Activated CD8-positive, alpha-beta memory T cell treated with anti-CD3 and anti-CD28 coated beads, Interleukin-2, amount 50 U/mL, for 24 hours (primary cell): ENCODE measurements around the gene RRAGA.
"Not testable (repeated sequence)": the region's sequence is repeated elsewhere in the genome, so short reads cannot be mapped to it uniquely, and the experiment has no call there.

Experiments
- DNase-seq: peaks from one replicate; pipeline ENCODE4 v3.0.0-alpha.2; 2020; ENCODE audit errors: extremely low read depth

Gene RRAGA, protein sequence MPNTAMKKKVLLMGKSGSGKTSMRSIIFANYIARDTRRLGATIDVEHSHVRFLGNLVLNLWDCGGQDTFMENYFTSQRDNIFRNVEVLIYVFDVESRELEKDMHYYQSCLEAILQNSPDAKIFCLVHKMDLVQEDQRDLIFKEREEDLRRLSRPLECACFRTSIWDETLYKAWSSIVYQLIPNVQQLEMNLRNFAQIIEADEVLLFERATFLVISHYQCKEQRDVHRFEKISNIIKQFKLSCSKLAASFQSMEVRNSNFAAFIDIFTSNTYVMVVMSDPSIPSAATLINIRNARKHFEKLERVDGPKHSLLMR

DNA sequence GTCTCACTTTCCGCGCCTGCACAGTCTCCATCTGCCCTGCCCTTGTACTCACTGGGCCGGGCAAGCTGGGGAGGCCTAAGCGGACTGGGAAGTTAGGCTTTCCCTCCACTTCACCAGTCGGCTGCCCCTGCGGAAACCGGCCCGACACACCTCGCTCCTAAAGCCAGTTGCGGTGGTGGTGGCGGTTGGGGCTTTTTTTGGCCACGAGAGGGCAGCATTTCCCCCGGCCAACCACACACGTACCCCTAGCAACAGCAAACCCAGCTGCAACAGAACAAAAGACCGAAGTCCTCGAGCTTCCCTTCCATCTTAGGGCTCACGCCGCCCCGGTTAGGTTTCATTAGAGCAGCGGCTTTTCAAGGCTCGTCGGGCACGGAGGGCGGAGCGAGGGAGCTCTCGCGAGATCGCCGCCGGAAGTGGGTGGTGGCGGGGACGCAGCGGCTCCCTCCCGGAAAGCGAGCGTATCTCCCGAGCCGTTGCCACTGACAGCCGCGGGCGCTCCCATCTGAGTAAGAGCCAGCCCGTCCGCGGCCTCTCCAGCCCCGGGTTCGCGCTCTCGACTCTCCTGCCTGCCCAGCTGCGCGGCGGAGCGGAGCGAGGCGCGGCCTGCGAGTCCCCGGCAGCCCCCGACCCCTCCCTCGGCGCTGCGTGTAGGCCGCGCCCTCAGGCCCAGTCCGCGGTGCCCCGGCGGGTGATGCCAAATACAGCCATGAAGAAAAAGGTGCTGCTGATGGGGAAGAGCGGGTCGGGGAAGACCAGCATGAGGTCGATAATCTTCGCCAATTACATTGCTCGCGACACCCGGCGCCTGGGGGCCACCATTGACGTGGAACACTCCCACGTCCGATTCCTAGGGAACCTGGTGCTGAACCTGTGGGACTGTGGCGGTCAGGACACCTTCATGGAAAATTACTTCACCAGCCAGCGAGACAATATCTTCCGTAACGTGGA, at the start of gene RRAGA:
TSS of gene RRAGA (plus strand) at position 462 of the 951 bp plus-strand sequence. CDS start at position 695, 233 bp downstream.
- peak; percentile 81 for DNase-seq

GRCh38 chr9:19000133-19000532, 49.1 kb upstream of the RRAGA start:
- no peak for DNase-seq

DNA sequence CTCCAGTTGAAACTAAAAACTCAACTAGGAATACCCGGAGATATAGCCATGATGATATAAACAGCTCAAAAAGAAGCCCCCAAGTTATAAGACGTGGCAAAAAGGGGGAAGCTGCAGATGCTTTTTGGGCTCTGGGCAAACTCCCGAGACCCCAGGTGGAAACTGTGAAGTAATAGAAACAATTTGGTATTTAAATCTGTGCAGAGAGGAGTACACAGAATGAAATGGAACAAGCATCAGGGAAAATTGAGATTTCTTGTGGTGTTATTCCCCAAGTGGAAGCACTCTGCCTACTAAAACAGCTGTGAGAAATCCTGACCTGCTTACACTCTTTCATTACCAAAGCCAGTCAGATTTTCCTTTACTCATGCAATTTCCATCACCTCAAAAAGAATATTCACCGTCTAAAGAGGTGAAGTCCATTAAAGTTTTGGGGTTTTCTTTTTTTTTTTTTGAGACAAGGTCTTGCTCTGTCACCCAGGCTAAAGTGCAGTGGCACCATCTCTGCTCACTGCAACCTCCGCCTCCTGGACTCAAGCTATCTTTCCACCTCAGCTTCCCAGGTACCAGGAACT, 39.7 kb upstream of the RRAGA start:
- no peak for DNase-seq

DNA sequence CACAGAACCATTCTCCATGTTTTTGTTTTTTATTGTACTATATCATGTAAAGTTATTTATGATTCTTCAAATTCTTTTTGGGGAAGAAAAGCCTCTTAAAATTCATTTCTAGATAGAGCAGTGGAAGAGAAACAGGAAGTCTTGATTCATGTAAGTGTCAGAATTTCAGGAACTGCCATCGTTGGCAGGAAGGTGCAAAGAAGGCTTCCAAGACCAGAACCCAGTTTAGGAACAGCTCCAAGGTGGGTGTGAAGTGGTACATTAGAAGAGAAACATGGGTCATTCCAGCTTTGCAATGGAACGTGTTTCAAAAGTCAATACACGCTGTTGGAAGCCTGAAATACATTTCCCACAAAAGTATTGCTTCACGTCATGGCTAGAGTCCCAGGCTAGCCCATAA, 31.0 kb upstream of the RRAGA start:
- no peak for DNase-seq

DNA sequence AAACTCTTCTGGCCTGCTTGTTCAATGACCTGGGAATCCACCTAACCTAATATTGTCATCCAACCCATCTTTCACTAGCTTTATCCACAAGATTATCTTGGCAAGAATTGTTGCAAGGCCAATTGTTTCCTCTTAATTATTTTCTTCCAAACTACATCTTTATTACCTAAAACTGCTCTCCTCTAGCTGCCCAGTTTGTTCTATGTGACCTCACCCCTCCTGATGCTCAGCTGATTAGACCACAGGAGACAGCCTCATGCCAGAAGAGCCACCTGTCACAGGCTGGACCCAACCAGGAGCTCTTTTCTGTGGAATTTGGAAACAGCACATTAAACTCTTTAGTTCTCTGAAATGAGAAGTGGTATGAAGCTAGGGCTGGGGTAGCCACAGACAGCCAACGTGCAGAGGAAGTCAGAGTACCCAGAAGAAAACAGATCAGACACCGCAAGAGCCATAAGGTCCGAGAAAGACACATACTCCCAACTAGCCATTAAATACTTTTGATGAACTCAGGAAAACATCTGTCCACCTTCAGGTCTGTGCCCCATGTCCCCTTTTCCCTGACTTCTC, 28.3 kb upstream of the RRAGA start:
- no peak for DNase-seq

DNA sequence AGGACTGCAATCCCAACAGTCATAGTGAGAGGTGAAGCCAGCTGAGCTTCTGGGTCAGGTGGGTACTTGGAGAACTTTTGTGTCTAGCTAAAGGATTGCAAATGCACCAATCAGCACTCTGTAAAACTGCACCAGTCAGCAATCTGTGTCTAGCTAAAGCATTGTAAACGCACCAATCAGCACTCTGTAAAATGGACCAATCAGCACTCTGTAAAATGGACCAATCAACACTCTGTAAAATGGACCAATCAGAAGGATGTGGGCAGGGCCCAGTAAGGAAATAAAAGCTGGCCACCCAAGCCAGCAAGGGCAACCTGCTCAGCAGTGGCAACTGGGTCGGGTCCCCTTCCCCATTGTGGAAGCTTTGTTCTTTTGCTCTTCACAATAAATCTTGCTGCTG, 27.6 kb upstream of the RRAGA start:
- DNase-seq, result not testable (repeated sequence)

DNA sequence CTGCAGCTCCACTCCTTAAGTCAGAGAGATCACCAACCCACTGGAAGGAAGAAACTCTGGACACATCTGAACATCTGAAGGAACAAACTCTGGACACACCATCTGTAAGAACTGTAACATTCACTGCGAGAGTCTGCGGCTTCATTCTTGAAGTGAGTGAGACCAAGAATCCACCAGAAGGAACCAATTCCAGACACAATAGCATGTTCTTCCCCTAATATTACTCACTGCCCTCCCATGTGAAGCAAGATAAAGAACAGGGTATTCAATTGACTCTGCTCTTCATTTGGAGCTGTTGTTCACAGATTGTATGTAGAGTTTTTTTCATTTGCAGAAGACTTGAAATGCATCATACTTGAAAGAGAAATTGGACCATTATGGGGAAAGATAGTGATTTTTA, 27.0 kb upstream of the RRAGA start:
- no peak for DNase-seq

DNA sequence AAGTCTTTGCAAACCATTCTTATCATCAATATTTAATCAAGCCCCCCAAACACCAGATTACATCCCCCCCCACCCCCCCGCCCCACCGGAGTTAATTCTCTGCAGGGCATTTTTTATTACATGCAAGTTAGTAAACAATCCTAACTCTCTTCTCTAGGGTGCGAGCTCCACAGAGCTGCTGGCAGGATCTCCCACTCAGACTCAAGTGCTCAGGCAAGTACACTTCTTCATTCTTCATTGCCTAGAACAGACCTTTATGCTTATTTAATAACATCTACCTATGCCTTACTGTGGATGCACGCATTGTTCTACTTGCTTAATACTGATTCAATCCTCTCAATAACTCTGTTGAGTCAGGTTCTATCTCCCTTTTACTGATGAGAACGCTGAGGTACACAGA, 26.1 kb upstream of the RRAGA start:
- DNase-seq, result no peak

GRCh38 chr9:19026375-19026774, 22.9 kb upstream of the RRAGA start:
- no peak for DNase-seq

GRCh38 chr9:19027825-19028224, 21.4 kb upstream of the RRAGA start:
- no peak for DNase-seq

DNA sequence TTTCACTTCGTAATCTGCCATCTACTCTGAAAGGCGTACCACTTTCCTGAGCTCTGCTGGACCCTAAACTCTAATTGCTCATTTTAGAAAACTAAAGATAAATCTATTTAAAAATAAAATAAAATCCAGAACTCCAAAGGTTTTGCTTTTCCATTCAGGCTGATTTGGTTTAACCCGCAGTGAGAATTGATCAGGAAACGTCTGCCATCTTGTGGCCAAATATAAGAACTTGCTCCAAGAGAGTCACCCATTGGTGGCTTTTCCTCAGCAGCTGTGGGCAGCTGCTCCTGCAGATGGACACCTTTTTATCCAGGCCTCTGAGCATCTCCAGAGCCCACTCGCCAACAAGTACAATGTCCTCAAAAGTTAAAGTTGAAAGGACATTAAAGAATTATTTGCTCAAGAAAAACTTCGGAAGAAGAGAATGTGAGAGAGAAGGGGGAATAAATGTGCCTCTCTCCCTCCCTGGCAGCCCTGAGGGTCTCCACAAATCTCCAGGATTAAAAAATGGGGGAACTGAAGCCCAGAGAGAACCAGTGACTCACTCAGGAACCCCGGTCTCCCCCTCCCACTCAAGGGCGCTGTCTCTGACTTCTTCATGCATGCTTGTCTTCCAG, 20.3 kb upstream of the RRAGA start:
- no peak for DNase-seq

GRCh38 chr9:19030899-19031298, 18.3 kb upstream of the RRAGA start:
- no peak for DNase-seq

DNA sequence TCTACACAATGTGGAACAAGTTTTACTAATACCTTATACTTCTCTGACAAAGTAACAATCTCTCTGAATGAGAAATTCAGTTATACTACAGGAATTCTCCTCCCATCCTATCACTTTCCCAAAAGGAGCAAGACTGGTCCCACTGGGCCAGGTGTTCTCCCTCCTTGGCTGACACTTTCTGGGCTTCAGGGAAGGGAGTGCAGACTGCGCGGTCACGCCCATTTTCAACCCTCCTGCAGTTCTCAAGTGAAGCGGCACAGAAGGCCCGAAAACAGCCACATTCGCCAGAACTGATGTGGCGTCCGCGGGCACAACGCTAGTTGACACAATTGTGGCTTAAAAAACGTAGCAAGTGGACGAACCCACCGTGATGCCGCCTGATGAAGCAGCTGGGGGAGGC, 16.8 kb upstream of the RRAGA start:
- no peak for DNase-seq

- DNase-seq, result no peak
Measured at GRCh38 chr9:19033015-19033414, 16.2 kb upstream of the RRAGA start, which contains the start of gene SAXO1. SAXO1 (minus strand) TSS chr9:19033209; CDS start chr9:19032908, 301 bp downstream.

DNA sequence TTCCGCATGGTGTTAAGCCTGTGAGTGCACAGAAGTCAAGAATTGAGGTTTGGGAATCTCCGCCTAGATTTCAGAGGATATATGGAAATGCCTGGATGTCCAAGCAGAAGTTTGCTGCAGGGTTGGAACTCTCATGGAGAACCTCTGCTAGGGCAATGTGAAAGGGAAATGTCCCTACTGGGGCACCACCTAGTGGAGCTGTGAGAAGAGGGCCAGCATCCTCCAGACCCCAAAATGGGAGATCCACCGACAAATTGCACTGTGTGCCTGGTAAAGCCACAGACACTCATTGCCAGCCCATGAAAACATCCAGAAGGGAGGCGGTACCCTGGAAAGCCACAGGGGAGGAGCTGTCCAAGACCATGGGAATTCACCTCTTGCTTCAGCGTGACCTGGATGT, 12.6 kb upstream of the RRAGA start:
- no peak for DNase-seq

- DNase-seq, result no peak
Measured at GRCh38 chr9:19049917-19050636, 850 bp downstream of the RRAGA start.

DNA sequence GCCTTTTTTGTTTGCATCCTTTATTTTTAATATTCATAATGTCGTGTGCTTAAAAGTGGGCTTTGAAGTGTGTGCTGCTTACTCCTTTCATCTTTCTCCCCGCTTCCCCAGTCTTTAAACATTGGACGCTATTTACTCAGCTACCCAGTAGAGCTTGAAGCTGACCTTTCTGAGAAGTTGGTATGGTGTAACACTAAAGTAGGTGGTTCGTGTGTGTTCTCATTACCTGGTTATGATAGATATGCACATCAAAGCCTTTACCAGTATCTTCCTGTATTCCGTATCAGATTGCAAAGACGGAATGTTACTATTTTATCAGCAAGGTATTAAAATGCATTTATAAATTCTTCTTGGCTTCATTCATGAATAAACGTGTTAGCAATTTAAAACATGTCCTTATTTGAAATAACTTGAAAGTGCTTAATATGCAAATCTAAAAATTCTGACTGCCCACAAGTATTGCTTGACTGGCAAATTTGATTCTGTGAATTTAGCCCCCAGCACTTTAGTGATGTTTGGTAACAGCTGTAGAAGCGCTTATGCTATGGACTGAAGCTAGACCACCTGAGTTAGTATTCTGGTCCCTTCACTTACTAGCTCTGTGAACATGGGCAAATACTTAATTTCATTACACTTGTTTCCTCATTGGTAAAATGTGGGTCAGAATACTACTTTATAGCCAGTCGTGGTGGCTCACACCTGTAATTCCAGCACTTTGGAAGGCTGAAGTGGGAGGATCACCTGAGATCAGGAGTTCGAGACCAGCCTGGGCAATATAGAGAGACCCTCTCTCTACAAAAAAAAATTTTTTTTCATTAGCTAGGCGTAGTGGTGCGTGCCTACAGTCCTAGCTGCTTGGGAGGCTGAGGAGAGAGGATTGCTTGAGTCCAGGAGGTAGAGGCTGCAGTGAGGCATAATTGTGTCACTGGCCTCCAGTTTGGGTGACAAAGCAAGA, 1.7 kb downstream of the RRAGA start:
- no peak for DNase-seq

- DNase-seq, result no peak
Measured at GRCh38 chr9:19057033-19057432, 7.8 kb downstream of the RRAGA start.

- no peak for DNase-seq
Measured at GRCh38 chr9:19074229-19074628, 25.0 kb downstream of the RRAGA start.

GRCh38 chr9:19074836-19075235, 25.6 kb downstream of the RRAGA start:
- no peak for DNase-seq
